ENCODE measurements around the gene LRRC63. TPM values are rescaled to one million over a fixed set of nuclear protein-coding genes. Genes with fewer than 3 reads are reported as not detected.

LRRC63 gene
- total and polyA plus RNA-seq, 3 donors from 2014 or later: 4.6 to 9.4 (median 7.0) TPM

GRCh38 chr13:46295491-46296114 lies 83.9 kb downstream of the LRRC63 start:
- intact Hi-C loops (cut with DNase I; ENCODE audit: low total_unique reads): no loop called here
- Histone ChIP-seq H3K27ac (no peak overlapping the region), H3K36me3 (ENCODE audit: low read depth, missing control alignments) (no peaks in the 10 kb centered on the region), H3K27me3 (no peaks in the 10 kb centered on the region), H3K4me3 (no peak overlapping the region), H3K9me3 (no peaks in the 10 kb centered on the region), H3K4me1 (peaks cover 7% of the 10 kb centered on the region)
- TF ChIP-seq, protein P1, sequence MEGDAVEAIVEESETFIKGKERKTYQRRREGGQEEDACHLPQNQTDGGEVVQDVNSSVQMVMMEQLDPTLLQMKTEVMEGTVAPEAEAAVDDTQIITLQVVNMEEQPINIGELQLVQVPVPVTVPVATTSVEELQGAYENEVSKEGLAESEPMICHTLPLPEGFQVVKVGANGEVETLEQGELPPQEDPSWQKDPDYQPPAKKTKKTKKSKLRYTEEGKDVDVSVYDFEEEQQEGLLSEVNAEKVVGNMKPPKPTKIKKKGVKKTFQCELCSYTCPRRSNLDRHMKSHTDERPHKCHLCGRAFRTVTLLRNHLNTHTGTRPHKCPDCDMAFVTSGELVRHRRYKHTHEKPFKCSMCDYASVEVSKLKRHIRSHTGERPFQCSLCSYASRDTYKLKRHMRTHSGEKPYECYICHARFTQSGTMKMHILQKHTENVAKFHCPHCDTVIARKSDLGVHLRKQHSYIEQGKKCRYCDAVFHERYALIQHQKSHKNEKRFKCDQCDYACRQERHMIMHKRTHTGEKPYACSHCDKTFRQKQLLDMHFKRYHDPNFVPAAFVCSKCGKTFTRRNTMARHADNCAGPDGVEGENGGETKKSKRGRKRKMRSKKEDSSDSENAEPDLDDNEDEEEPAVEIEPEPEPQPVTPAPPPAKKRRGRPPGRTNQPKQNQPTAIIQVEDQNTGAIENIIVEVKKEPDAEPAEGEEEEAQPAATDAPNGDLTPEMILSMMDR (IDR thresholded peaks at IDR 0.05): no peak
- TF ChIP-seq POLR2A (IDR thresholded peaks at IDR 0.05): no peak
- peak; percentile 40 for DNase-seq
- WGBS, 2 donors: 66 to 69% methylated on average over 7 of the region's 7 CpGs

- H3K27me3 ChIP-seq: no peaks in the 10 kb centered on the region
- WGBS, 2 donors: 78 to 80% methylated on average over 3 of the region's 3 CpGs
- DNase-seq: no peak
These were observed 84.5 kb downstream of the LRRC63 start for GRCh38 chr13:46296115-46296822.

DNA sequence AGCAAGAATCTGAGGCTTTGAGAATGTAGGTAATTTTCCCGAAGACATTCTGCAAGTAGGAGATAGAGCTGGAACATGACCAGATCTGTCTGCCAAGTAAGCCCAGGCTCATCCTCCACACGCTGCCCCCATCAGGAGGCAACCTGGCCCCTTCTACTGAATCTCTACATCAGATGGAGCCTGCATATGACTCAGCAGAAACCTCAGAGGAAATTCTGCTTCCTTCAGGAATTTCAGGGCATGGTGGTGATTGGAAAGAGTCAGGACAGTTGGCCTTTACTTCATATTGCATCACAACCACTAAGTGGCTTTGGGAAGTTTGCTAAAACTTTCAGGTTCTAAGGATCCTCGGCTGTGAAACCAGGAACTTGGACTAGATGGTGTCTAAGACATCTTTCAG lies 85.2 kb downstream of the LRRC63 start:
- no peak overlapping the region for H3K4me3 ChIP-seq
- H3K27ac ChIP-seq: no peak overlapping the region
- H3K27me3 ChIP-seq: no peaks in the 10 kb centered on the region
- 57 to 60% methylated on average over 3 of the region's 3 CpGs for WGBS, 2 donors
- intact Hi-C loops (cut with DNase I; ENCODE audit: low total_unique reads): no loop called here
- TF ChIP-seq, protein P1 (IDR thresholded peaks at IDR 0.05): no peak
- TF ChIP-seq POLR2A (IDR thresholded peaks at IDR 0.05): no peak
- peaks cover 7% of the 10 kb centered on the region for H3K4me1 ChIP-seq
- H3K9me3 ChIP-seq: no peaks in the 10 kb centered on the region
- H3K36me3 ChIP-seq (ENCODE audit: low read depth, missing control alignments): no peaks in the 10 kb centered on the region
- no peak for DNase-seq

More at GRCh38 chr13:46296115-46296822, 84.5 kb downstream of the LRRC63 start:
- H3K4me3 ChIP-seq: no peak overlapping the region
- peaks cover 7% of the 10 kb centered on the region for H3K4me1 ChIP-seq
- no peak overlapping the region for H3K27ac ChIP-seq
- H3K36me3 ChIP-seq (ENCODE audit: low read depth, missing control alignments): no peaks in the 10 kb centered on the region
- TF ChIP-seq, protein P1 (IDR thresholded peaks at IDR 0.05): no peak
- no peak for TF ChIP-seq POLR2A (IDR thresholded peaks at IDR 0.05)
- no peaks in the 10 kb centered on the region for H3K9me3 ChIP-seq
- intact Hi-C loops (cut with DNase I; ENCODE audit: low total_unique reads): no loop called here

GRCh38 chr13:46297361-46297811 lies 85.7 kb downstream of the LRRC63 start:
- intact Hi-C loops (cut with DNase I; ENCODE audit: low total_unique reads): no loop called here
- Histone ChIP-seq H3K4me3 (no peak overlapping the region), H3K36me3 (ENCODE audit: low read depth, missing control alignments) (no peaks in the 10 kb centered on the region), H3K27me3 (no peaks in the 10 kb centered on the region), H3K27ac (no peak overlapping the region), H3K4me1 (peaks cover 7% of the 10 kb centered on the region), H3K9me3 (no peaks in the 10 kb centered on the region)
- 63 to 65% methylated on average over 3 of the region's 3 CpGs for WGBS, 2 donors
- DNase-seq: no peak
- TF ChIP-seq, protein P1 (IDR thresholded peaks at IDR 0.05): no peak
